Stimulated activated CD4-positive, alpha-beta T cell treated with anti-CD3 and anti-CD28 coated beads, Interleukin-12 subunit alpha, Interleukin-12 subunit beta, amount 100 ng/mL, for 24 hours (primary cell): ENCODE measurements around the gene DUSP8.
"Not testable (repeated sequence)": the region's sequence is repeated elsewhere in the genome, so short reads cannot be mapped to it uniquely, and the experiment has no call there.

Experiments
- DNase-seq, 2 experiments: peaks; one replicate each; pipeline ENCODE4 v3.0.0-alpha.2; 2020; ENCODE audit warnings: low read depth in 2 of 2

Gene DUSP8

GRCh38 chr11:1572197-1573076, at the start of gene DUSP8:
DUSP8 (minus strand) TSS chr11:1572271; CDS start chr11:1565826, 6,445 bp downstream.
- peak; percentile 71 to 81 for DNase-seq

GRCh38 chr11:1619449-1619848, 47.4 kb upstream of the DUSP8 start:
- DNase-seq: no peak

- DNase-seq: no peak
Observed at GRCh38 chr11:1618231-1618630, 46.2 kb upstream of the DUSP8 start.

- DNase-seq: no peak
Observed at GRCh38 chr11:1608363-1608762, 36.3 kb upstream of the DUSP8 start, which contains the start of gene KRTAP5-3. KRTAP5-3 (minus strand) TSS chr11:1608463; CDS start chr11:1608385, 78 bp downstream.

GRCh38 chr11:1607901-1608300, 35.8 kb upstream of the DUSP8 start:
- DNase-seq: not testable (repeated sequence)

DNA sequence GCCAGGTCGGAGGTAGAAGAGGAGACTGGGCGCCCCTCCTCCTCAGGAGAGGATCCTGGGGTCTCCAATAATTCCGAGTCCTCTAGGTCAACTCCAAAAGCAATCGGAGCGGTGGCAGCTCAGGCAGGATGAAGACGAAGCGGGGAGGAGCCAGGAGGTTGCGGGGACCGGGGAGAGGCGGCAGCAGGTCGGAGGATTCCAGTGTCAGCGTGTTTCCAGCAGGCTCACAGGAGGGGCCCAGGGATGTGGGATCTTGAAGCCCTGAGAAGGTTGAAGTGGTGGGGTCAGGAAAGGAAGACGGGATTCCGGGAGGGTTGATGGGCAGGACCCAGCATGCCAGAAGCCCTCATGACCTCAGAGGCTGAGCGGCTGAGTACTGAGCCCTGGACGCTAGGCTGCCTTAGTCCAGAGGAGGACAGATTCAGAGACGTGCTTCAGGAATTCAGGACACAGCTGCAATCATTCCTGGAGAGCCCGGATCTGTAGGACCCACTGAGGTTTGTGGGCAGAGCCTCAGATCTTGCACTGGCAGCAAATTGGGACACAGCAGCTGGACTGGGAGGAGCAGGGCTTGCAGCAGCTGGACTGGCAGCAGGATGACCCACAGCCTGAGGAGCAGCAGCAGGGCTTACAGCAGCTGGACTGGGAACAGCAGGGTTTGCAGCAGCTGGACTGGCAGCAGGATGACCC, 35.2 kb upstream of the DUSP8 start:
- not testable (repeated sequence) for DNase-seq

DNA sequence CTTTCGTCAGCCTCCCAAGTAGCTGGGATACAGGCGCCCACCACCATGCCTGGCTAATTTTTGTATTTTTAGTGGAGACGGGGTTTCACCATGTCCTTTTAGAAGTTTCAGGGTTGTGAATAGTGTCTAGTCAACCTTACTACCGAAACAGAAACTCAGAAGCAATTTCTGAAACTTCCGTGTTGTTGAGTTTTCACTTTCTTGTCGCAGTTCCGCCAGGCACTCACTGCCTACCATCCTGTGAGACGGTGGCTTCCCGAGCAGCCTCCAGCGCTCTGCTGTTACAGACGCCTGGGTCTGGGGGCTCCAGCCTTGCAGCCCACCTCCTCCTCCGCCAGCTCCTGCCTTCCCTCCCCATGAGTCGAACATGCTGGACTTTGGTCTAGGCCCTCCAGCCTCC, 33.9 kb upstream of the DUSP8 start:
- DNase-seq: not testable (repeated sequence)

- no peak for DNase-seq
Observed at GRCh38 chr11:1604711-1605110, 32.6 kb upstream of the DUSP8 start.

- no peak for DNase-seq
Observed at GRCh38 chr11:1604181-1604580, 32.1 kb upstream of the DUSP8 start.

GRCh38 chr11:1603629-1604028, 31.6 kb upstream of the DUSP8 start:
- no peak for DNase-seq

GRCh38 chr11:1601663-1602062, 29.6 kb upstream of the DUSP8 start:
- DNase-seq: not testable (repeated sequence)

- DNase-seq: no peak
Observed at GRCh38 chr11:1600626-1601025, 28.6 kb upstream of the DUSP8 start.

- DNase-seq: no peak
Observed at GRCh38 chr11:1598816-1599215, 26.7 kb upstream of the DUSP8 start.

GRCh38 chr11:1598406-1598805, 26.3 kb upstream of the DUSP8 start:
- DNase-seq: not testable (repeated sequence)

DNA sequence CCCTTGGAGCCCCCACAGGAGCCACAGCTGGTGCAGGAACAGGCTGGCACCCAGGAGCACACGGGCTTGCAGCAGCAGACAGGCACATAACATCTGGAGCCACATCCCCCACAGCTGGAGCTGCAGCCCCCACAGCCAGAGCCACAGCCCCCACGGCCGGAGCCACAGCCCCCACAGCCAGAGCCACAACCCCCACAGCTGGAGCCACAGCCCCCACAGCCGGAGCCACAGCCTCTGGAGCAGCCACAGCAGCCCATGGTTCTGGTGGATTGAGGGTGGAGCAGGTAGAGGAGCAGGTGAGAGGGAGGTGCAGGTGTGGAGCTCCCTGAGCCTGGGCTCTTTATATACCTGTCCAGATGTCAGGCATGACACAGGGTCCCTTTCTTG, 25.9 kb upstream of the DUSP8 start, which contains the start of gene KRTAP5-2:
KRTAP5-2 (minus strand) TSS at position 301 of the 387 bp plus-strand sequence; CDS start at position 257, 44 bp downstream.
- DNase-seq: no peak

DNA sequence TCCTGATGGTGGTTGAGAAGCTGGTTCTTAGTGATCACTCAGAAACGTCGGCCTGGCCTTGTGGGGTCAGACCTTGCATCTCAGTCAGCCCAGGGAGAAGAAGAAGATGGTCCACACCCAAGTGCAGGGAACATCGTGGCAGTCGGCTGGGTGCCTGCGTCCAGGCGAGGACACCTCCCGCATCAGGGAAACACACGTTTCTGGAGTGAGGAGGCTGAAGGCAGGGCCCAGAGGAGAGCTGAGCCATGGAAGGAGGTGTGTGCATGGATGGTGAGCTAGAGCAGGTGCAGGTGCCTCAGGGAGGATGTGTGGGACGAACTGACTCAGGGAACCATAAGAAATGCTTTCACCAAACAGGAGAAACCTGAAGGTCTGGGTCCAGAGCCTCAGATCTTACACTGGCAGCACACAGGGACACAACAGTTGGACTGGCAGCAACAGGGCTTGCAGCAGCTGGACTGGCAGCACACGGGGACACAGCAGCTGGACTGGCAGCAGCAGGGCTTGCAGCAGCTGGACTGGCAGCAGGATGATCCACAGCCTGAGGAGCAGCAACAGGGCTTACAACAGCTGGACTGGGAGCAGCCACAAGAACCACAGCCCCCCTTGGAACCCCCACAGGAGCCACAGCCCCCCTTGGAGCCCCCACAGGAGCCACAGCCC, 25.4 kb upstream of the DUSP8 start:
- no peak for DNase-seq

DNA sequence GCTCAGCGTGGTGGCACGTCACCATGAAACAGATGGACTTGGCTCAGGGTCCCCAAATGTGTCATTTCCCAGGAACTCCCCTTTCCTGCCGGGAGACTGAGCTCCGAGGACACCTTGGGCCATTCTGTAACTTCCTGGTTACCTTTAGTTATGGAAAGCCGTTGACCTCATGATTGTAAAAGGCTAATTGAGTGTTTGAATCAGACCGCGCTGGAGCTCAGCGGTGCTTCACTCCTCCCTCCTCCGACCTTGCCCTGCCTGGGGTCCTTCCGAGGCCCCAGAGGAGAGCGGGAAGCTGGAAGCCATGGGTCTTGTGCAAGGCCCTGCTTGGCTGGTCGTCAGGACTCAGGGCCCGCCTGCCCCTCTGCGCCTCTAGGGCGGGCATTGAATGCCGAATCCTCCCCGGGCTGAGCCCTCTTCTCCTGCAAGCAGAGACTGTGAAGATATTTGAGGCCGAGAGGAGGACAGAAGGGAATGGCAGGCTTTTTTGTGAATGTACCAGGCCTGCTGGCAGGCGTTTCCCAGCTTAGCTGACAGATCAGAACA, 24.6 kb upstream of the DUSP8 start:
- DNase-seq: not testable (repeated sequence)

GRCh38 chr11:1595994-1596575, 24.0 kb upstream of the DUSP8 start:
- DNase-seq: not testable (repeated sequence)

DNA sequence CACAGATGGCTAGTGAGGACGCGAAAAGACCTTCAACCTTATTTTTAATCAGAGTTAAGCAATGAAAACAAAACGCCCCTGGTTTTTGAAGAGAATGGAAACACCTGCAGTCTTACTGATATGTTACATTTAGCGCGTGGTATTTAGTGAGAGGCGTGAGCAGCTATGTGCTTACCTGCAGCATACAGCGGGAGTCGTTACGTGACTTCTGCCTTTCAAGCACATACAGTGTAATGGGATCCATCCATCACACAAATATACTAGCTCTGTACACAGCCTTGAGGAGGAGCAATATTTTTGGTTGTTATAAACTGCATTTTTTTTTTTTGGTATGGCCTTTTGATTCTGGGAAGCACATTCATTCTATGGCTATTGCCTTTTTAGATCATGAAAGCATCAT, 20.6 kb upstream of the DUSP8 start:
- no peak for DNase-seq

- no peak for DNase-seq
Observed at GRCh38 chr11:1589996-1590395, 17.9 kb upstream of the DUSP8 start.

- DNase-seq: not testable (repeated sequence)
Observed at GRCh38 chr11:1589191-1589963, 17.3 kb upstream of the DUSP8 start.
